ENCODE results near the gene PCCA. TPM values are rescaled to one million over a fixed set of nuclear protein-coding genes. Genes with fewer than 3 reads are reported as not detected.

PCCA gene
- total and polyA plus RNA-seq, 2 donors (not counting 1 experiment from before 2014, with no cell fraction given), result 11.2 to 73.0 TPM

GRCh38 chr13:100536643-100537180 lies 447.8 kb downstream of the PCCA start:
- H3K4me2 ChIP-seq (ENCODE audit: extremely low read depth, insufficient read depth, low read length), result no peak overlapping the region
- H3K79me2 ChIP-seq (ENCODE audit: control insufficient read depth, insufficient read depth, low read length), result no peaks in the 10 kb centered on the region
- TF ChIP-seq CTCF (conservative IDR thresholded peaks at IDR 0.05 in 1 of 2, IDR thresholded peaks at IDR 0.05 in 1 of 2; ENCODE audit: low read depth in 1 of 2, low read length in 2 of 2) (no peak), EZH2 (IDR thresholded peaks at IDR 0.05; ENCODE audit: low read length, missing control alignments) (no peak)
- no peaks in the 10 kb centered on the region for H4K20me1 ChIP-seq (ENCODE audit: control insufficient read depth, extremely low read depth, insufficient read depth, low read length)
- no peaks in the 10 kb centered on the region for H3K27me3 ChIP-seq (ENCODE audit: control insufficient read depth, insufficient read depth, low read length)
- no peak for DNase-seq (ENCODE audit: low read depth in 2 of 2)
- no peak overlapping the region for H3K9ac ChIP-seq (ENCODE audit: insufficient read depth, low read length)
- H3K4me1 ChIP-seq (ENCODE audit: control insufficient read depth, extremely low read depth, insufficient read depth, low read length), result no peaks in the 10 kb centered on the region
- H3K9me3 ChIP-seq (ENCODE audit: control insufficient read depth, insufficient read depth, low read depth, low read length), result no peaks in the 10 kb centered on the region
- no peaks in the 10 kb centered on the region for H3K36me3 ChIP-seq (ENCODE audit: control insufficient read depth, insufficient read depth, low read length)
- no peak overlapping the region for H3K27ac ChIP-seq (ENCODE audit: insufficient read depth, low read length)
- H2AFZ ChIP-seq (ENCODE audit: low read length), result no peak overlapping the region
- no peak overlapping the region for H3K4me3 ChIP-seq (replicated peaks in 1 of 4; ENCODE audit: control extremely low read depth in 1 of 4, insufficient read depth in 1 of 4, low read depth in 3 of 4, low read length in 4 of 4)

GRCh38 chr13:100537486-100537885 lies 448.6 kb downstream of the PCCA start:
- H3K4me1 ChIP-seq (ENCODE audit: control insufficient read depth, extremely low read depth, insufficient read depth, low read length), result no peaks in the 10 kb centered on the region
- TF ChIP-seq EZH2 (IDR thresholded peaks at IDR 0.05; ENCODE audit: low read length, missing control alignments) (no peak), CTCF (conservative IDR thresholded peaks at IDR 0.05 in 1 of 2, IDR thresholded peaks at IDR 0.05 in 1 of 2; ENCODE audit: low read depth in 1 of 2, low read length in 2 of 2) (no peak)

GRCh38 chr13:100537951-100538462 lies 449.1 kb downstream of the PCCA start:
- TF ChIP-seq EZH2 (IDR thresholded peaks at IDR 0.05; ENCODE audit: low read length, missing control alignments), result no peak
- no peak for TF ChIP-seq CTCF (conservative IDR thresholded peaks at IDR 0.05 in 1 of 2, IDR thresholded peaks at IDR 0.05 in 1 of 2; ENCODE audit: low read depth in 1 of 2, low read length in 2 of 2)
- Histone ChIP-seq H3K4me1 (ENCODE audit: control insufficient read depth, extremely low read depth, insufficient read depth, low read length) (no peaks in the 10 kb centered on the region), H4K20me1 (ENCODE audit: control insufficient read depth, extremely low read depth, insufficient read depth, low read length) (no peaks in the 10 kb centered on the region), H3K4me2 (ENCODE audit: extremely low read depth, insufficient read depth, low read length) (no peak overlapping the region), H3K36me3 (ENCODE audit: control insufficient read depth, insufficient read depth, low read length) (no peaks in the 10 kb centered on the region), H3K9ac (ENCODE audit: insufficient read depth, low read length) (no peak overlapping the region), H3K27ac (ENCODE audit: insufficient read depth, low read length) (no peak overlapping the region), H3K4me3 (replicated peaks in 1 of 4; ENCODE audit: control extremely low read depth in 1 of 4, insufficient read depth in 1 of 4, low read depth in 3 of 4, low read length in 4 of 4) (no peak overlapping the region), H3K79me2 (ENCODE audit: control insufficient read depth, insufficient read depth, low read length) (no peaks in the 10 kb centered on the region), H3K9me3 (ENCODE audit: control insufficient read depth, insufficient read depth, low read depth, low read length) (no peaks in the 10 kb centered on the region), H3K27me3 (ENCODE audit: control insufficient read depth, insufficient read depth, low read length) (no peaks in the 10 kb centered on the region), H2AFZ (ENCODE audit: low read length) (no peak overlapping the region)
- DNase-seq (ENCODE audit: low read depth in 2 of 2), result no peak

More at GRCh38 chr13:100537486-100537885, 448.6 kb downstream of the PCCA start:
- Histone ChIP-seq H2AFZ (ENCODE audit: low read length) (no peak overlapping the region), H3K9ac (ENCODE audit: insufficient read depth, low read length) (no peak overlapping the region), H3K4me2 (ENCODE audit: extremely low read depth, insufficient read depth, low read length) (no peak overlapping the region), H3K4me3 (replicated peaks in 1 of 4; ENCODE audit: control extremely low read depth in 1 of 4, insufficient read depth in 1 of 4, low read depth in 3 of 4, low read length in 4 of 4) (no peak overlapping the region), H3K27me3 (ENCODE audit: control insufficient read depth, insufficient read depth, low read length) (no peaks in the 10 kb centered on the region), H3K79me2 (ENCODE audit: control insufficient read depth, insufficient read depth, low read length) (no peaks in the 10 kb centered on the region), H3K36me3 (ENCODE audit: control insufficient read depth, insufficient read depth, low read length) (no peaks in the 10 kb centered on the region), H3K9me3 (ENCODE audit: control insufficient read depth, insufficient read depth, low read depth, low read length) (no peaks in the 10 kb centered on the region), H4K20me1 (ENCODE audit: control insufficient read depth, extremely low read depth, insufficient read depth, low read length) (no peaks in the 10 kb centered on the region), H3K27ac (ENCODE audit: insufficient read depth, low read length) (no peak overlapping the region)
- DNase-seq (ENCODE audit: low read depth in 2 of 2), result no peak
